GM18870 (cell line): ENCODE results near the gene KCNIP1.
"Not testable (repeated sequence)": the region's sequence is repeated elsewhere in the genome, so short reads cannot be mapped to it uniquely, and the experiment has no call there.

Source experiments
- ATAC-seq: cut with Tn5 transposase; IDR thresholded peaks from one replicate; pipeline ENCODE4 v1.9.1; 2021; ENCODE audit warnings: moderate library complexity; ENCODE audit not compliant: unreplicated experiment

KCNIP1 gene

GRCh38 chr5:170534941-170535340 is 31.1 kb downstream of the KCNIP1 start:
- ATAC-seq, result no peak

GRCh38 chr5:170536525-170536924 is 32.7 kb downstream of the KCNIP1 start:
- no peak for ATAC-seq

- no peak for ATAC-seq
Measured at GRCh38 chr5:170537451-170538095, 33.8 kb downstream of the KCNIP1 start.

GRCh38 chr5:170538096-170538465 is 34.3 kb downstream of the KCNIP1 start:
- no peak for ATAC-seq

GRCh38 chr5:170538696-170539586 is 35.1 kb downstream of the KCNIP1 start:
- ATAC-seq, result no peak

- no peak for ATAC-seq
Measured at GRCh38 chr5:170540271-170540670, 36.5 kb downstream of the KCNIP1 start.

- no peak for ATAC-seq
Measured at GRCh38 chr5:170541146-170541769, 37.4 kb downstream of the KCNIP1 start.

- ATAC-seq, result no peak
Measured at GRCh38 chr5:170542691-170543293, 39.0 kb downstream of the KCNIP1 start.

GRCh38 chr5:170545313-170545712 is 41.5 kb downstream of the KCNIP1 start:
- ATAC-seq, result no peak

- ATAC-seq, result no peak
Measured at GRCh38 chr5:170545811-170546210, 42.0 kb downstream of the KCNIP1 start.

- no peak for ATAC-seq
Measured at GRCh38 chr5:170546282-170546681, 42.5 kb downstream of the KCNIP1 start.

- ATAC-seq, result not testable (repeated sequence)
Measured at GRCh38 chr5:170550382-170550781, 46.6 kb downstream of the KCNIP1 start.

- no peak for ATAC-seq
Measured at GRCh38 chr5:170551076-170551475, 47.3 kb downstream of the KCNIP1 start.

- ATAC-seq, result no peak
Measured at GRCh38 chr5:170551622-170552021, 47.8 kb downstream of the KCNIP1 start.

- ATAC-seq, result no peak
Measured at GRCh38 chr5:170552621-170553115, 48.8 kb downstream of the KCNIP1 start.

GRCh38 chr5:170553218-170553617 is 49.4 kb downstream of the KCNIP1 start:
- ATAC-seq, result no peak

GRCh38 chr5:170554521-170555267 is 50.9 kb downstream of the KCNIP1 start:
- no peak for ATAC-seq

GRCh38 chr5:170557314-170557713 is 53.5 kb downstream of the KCNIP1 start:
- ATAC-seq, result no peak

- ATAC-seq, result no peak
Measured at GRCh38 chr5:170559296-170559695, 55.5 kb downstream of the KCNIP1 start.

GRCh38 chr5:170560938-170561337 is 57.1 kb downstream of the KCNIP1 start:
- no peak for ATAC-seq
